ENCODE data around the gene MAPK1IP1L. TPM values are rescaled to one million over a fixed set of nuclear protein-coding genes. Genes with fewer than 3 reads are reported as not detected.

Gene MAPK1IP1L
- 31.9 TPM for total RNA-seq

DNA sequence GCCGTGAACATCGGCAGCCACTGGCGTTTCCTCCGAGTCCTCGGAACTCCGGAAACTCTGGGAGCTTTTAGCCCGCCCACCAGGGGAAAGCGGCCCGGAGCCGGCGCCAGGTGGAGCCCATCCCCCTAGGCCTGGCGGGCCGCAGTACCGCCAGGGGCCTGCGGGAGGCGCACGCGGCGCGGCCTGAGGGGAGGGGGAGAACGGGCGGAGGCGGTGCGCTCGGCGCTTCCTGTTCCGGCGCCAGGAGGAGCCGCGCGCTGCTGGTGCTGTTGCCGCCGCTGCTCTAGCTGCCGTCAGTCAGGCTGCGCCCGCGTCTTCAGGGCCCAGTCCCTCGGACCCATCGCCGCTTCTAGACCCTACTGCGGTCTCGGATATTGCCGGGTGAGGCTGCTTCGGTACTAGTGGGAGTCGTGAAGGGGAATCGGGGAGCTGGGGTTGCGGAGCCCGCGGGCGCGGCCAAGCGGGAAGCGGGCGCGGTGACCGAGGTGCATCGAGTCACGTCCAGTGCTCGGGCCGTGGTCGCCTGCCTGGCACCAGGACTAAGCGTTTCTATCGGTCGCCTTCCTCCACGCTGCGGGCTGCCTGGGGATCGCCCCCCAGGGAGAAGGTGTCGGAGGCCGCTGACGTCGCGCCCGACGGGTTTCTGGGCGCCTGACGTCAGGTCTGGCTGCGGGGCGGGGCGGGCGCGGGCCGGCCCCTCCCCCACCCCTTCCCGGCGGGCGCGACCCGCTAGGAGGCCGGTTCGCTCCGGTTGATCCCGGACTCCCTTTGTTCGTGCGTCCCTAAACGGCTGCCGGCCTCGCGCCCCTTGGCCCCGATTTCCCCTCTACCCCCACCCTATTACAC, at the start of gene MAPK1IP1L:
TSS of gene MAPK1IP1L (plus strand) at position 225 of the 846 bp plus-strand sequence. CDS start 10,037 bp downstream, outside the sequence.

DNA sequence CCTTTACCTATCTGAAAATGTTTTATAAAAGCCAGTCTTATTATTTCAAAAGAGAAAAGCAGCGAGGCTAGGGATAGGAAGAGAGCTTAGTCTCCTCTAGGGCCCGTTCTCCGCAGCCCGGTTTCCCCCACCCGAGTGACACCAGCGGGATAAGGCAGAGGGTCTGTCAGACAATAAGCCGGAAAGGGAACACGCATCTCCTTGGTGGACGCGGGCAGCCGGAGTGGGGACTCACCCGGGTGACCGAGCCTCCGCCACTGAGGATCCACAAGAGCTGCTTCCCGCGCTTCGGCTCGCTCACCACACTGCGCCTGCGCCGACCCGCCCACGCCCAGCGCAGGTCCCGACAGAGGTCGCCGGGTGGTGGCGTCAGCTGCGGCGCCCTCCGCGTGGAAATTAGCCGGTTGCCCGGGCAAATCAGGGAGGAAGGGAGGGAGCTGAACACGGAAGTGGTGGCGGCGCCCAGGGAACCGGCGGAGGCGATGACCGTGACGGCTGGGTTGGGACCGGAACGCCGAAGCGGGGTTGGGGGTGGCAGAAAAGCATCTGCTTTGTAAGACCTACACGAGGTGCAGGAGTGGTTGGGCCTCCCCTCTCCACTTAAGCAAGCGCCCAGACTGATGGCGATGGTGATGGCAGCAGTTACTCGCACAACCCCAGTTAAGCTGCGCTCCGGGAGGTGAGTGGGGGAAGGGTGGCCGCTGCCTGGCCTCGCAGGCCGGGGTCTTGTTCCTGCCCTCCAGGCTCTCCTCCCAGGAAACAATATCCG, 24.5 kb upstream of the MAPK1IP1L start, which contains the start of the genes SOCS4 and WDHD1:
TSS of gene SOCS4 (plus strand) at position 444 of the 769 bp plus-strand sequence. CDS start 15,806 bp downstream, outside the sequence.
TSS of gene WDHD1 (minus strand) at position 307 of the 769 bp plus-strand sequence. CDS start 312 bp downstream, outside the sequence.

Other genes with a start within 250 kb of the MAPK1IP1L start
- gene GCH1, start 148.8 kb upstream of the MAPK1IP1L start, total RNA-seq, result 2.8 TPM
- gene WDHD1, start 24.5 kb upstream of the MAPK1IP1L start, total RNA-seq, result 11.9 TPM
- gene SOCS4, start 24.4 kb upstream of the MAPK1IP1L start, total RNA-seq, result 31.0 TPM
- 6.3 TPM for gene LGALS3, start 77.6 kb downstream of the MAPK1IP1L start, total RNA-seq
- 6.6 TPM for gene DLGAP5, start 139.9 kb downstream of the MAPK1IP1L start, total RNA-seq
- gene FBXO34, start 219.8 kb downstream of the MAPK1IP1L start, total RNA-seq, result 34.4 TPM